ENCODE results near the gene RIMBP2.

Gene RIMBP2

DNA sequence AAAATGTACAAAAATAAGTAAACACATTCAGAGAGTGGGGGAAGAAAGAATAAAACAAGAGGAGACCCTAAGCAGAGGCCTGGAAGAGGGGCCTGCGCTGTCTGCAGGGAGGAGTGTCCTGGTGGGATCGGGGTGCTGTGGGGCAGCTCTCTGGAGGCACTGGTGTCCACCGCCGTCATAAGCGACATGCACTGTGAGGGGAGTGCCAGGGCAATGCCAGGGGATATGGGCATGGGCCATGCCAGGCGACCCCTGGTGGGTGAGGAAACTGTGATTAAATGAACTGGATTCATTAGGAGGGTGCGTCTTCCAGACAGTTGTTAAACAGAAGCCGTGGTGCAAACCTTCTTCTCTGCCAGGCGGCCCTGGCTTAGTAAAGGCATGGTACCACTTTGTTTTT is 261.8 kb downstream of the RIMBP2 start:
- no peak for DNase-seq

DNA sequence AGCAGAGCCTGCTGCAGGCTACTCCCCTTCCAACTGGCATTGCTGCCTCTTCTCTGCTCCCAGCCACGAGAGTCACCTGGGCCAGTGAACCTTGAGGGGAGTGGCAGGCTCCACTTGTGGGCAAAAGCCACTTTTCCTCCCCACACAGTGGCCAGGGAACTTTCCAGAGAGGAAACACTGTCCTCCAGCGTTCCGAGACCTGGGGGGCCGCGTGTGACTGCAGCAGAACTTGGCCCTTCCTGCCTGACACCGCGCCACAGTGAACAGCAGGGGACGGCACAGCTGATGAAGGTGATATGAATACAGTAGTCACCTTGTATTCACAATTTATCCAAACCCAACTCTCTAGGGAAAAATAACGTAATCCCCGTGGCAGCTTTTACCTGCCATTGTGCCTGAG is 263.6 kb downstream of the RIMBP2 start:
- DNase-seq: no peak

DNA sequence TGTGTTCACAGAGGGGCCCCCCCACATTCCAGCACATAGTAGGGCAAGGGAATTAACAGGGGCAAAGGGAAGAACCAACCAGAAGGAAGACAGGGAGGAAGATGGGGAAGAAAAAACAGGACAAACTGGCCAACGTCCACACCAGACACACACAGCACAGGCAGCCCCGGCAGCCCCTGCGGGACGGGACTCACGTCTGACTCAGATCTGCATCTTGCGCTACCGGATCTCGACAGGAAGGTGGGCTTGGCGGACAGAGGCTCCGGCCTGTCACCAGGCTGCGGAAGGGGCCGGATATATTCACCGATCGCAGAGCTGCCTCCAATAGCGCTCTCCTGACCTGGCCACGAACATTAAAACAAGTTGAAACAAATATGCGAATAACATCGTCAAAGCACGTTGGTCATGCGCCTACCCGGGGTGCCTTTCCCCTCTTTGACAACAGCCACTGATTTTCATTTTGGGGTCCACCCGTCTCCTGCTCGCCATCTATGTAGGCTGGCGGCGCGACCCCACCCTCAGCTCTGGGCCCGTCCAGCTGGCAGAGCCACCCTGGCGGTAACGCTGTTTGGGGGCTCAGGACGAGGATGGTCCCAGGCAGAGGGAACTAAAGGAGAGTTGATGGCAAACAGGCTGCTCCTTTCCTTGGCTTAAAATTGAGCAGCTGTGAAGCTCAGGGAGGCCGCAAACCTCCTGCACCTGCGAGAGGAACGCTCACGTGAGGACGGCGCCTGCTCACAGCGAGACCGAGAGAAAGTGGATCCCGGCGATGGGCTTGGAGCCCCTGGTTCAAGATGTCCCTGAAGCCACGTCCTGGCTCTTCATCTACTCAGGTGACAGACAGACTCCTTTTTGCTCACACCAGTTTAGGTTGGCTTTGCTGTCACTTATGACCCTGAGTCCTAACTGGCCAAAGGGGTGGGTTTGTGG is 264.8 kb downstream of the RIMBP2 start:
- no peak for DNase-seq

DNA sequence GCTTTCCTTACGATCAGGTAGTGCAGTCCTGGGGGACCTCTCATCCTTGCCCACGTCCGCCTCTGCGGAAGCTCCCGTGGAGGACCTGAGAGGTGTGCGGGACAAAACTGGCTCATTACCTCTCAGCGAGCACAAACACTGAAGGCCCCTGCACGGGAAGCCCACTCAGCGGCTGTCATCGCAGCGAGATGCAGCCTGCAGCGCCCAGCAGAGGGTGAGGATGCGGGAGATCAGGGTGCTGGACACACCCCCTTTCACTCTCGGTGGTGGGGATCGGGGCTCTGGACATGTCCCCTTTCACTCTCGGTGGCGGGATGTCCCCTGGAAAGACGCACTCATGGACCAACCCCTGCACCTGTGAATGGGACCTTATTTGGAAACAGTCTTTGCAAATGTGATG is 266.8 kb downstream of the RIMBP2 start:
- DNase-seq: no peak

DNA sequence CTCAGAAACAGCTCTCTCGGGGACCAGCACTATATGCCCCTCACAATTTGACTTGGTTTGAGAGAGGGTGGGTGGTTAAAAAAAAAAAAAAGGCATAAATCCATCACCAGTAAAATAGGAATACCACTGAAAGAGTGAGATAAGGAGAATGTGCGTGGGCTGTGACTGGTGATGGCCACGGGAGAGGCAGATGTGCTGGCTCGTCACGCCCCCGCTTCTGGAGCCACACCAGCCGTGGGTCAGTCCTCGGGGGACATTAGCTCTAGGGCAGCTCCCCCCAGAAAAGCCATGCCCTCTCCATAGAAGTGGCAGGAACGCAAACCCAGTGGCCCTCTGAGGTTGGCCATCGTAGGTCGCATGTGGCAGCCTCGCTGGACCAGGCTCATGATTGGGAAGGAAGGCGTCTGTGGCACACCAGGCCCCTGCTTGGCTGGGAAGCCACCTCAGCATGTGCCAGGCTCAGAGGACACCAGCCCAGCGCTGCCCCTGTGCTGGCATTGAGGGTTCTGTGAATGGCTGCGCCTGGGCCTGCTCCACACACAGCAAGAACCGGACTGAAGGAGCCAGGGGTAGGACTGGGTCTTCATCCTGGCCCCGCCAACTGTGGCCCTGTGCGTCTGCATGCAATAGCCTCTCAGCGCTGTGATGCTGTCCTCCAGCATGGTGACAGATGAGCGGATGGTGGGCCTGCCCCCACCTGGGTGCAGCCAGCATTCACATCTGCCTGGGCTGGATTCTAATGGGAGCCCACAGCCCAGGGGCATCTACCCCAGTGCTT is 267.9 kb downstream of the RIMBP2 start:
- no peak for DNase-seq

DNA sequence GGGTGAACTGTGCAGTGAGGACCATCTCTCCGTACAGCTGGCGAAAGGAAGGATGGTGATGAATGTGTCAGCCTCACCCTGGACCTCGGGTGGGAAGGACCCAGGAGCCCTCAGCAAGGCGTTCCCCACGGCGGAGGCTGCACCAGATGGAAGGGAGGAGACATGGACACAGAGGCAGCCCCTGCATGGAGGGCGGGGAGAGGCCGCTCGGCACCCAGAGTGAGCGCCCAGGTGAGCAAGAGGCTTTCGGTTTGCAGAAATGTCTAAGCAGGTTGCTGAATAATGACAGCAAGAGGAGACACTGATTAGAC is 268.5 kb downstream of the RIMBP2 start:
- no peak for DNase-seq

DNA sequence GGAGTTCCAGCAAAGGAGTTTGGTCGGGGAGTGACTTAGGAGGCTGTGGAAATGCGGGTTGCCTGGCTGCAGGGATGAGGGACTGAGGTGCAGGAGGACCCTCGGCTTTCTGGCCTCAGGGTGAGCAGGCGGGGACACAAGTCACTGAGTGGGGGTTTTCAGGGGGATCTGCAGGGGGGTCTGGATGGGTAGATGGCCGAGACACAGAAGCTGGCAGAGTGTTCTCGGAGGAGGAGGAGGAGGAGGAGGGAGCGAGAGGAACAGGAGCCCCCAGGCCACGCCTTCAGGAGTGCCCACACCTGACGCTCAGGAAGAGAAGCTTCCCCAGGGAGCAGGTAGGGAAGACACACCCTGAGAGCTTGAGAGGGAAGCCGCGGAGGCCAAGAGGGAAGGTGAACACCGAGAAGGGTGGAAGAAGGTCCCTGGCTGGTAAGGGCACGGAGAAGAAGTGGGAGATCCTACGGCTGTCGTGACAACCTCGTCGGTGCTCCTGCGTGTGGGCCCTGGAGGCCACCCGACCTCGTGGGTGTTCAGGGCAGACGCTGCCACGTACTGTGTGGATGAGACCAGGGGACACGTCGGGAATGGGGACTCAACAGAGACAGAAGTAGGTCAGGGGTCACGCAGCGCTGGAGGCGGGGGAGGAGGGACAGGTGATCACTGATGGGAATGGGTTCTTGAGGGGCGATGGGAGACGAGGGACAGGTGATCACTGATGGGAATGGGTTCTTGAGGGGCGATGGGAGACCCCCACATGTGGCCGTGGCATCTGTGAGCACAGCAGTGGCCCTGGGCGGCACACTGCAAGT is 269.0 kb downstream of the RIMBP2 start:
- DNase-seq: no peak

DNA sequence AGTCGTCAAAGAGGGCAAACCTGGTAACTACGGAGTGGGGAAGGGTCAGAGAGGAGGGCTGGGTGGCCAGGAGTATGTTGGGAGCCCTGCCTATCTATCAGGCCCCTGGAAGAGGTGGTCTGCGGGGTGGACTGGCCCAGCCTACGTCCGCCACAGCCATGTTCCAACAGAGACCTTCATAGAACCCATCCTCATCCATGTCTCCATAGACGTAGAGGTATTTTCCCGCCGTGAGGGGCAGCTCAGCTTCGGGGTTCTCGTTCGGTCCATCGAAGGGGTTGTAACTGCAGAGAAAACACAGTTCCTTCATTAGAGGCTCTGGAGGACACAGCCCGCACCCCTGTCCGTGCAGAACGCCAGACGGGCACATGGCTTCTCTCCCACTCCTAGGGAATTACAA is 271.1 kb downstream of the RIMBP2 start:
- no peak for DNase-seq

DNA sequence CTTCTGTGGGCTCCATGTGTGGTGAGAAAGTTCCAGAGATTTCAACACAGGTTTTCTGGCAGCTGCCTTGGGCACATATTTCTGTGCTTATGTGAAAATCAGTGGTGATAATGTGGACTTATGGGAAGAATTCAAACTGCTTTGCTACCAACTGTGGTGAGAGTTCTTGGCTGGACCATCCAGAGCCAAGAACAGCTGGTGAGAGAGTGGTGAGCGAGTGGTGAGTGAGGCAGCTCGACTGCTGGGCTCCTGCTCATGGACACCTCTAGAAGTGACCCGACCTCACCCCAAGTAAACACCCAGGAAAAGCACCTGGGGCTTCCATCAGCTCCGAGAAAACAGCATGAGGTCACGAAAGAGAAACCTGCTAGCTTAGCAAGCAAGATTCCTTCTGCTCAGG is 272.0 kb downstream of the RIMBP2 start:
- no peak for DNase-seq

DNA sequence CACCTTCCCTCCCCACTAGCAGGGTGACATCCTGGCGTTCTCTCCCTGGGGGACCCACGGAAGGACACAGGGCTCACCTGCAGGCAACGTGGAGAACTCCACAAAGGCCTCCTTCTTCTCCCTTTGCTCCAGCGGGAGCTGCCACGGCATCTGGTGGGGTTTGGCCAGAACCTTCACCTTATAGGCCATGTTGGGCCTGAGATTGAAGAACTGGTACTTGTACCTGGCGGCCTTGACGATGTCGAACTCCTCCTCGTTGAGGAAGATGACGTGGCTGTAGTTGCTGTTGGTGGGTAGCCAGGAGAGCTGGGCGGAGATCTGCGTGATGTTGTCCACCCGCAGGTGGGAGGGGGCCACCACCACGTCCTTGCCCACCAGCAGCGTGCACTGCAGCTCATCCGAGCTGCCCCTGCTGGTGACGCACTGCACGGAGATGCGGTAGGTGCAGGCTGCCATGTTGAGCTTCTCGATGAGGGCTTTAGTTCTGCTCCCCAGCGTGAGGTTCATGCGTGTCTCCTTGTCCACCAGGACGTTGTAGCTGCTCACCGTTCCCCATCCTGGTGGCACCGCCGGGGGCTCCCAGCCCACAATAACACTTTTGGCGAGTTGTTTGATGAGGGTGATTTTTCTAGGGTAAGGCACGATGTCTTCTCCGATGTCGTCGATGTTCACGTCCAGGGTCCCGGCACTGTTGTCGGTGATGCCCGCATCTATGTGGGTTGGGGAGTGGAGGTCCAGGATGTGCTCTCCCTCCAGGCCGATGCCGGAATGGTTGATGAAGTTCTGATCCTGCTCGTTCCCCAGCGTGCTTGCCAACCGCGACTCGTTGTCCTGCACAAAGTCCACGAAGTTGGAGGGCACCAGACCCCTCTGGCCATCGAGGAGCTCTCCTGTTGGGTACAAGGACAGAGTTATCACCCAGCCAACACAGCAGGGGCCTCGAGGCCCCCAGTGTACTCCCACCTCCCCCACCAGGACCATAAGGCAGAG is 274.0 kb downstream of the RIMBP2 start:
- no peak for DNase-seq

DNA sequence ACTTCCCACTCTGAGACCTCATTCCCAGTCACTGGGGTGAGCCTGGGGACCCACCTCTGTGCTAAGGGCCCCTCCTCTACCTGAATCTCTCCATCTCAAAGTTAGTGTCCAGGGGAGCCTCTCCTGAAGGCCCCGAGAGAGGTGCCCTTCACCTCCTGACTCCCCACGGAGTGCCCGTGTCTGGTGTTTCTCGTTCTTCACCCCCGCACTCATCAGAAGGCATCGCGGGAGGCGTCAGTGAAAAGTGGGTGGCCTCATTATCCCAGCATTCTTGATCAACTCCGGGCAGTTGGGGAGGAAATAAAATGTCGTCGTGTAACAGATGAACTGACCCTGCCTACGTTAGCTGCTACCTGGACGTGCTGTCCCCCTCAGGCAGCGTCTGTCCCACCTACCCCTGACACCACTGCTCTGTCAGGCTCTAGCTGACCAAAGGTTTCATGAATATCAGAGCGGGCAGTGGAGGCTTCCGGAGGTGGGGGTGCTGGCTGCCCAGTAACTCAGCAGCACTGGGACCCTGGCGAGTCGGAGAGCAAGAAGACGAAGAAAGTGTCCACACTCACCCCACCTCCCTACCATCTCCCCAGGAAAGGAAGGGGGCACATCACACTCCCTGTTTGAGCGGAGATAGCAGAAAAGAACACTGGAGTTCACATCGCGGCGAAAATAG is 275.6 kb downstream of the RIMBP2 start:
- no peak for DNase-seq

DNA sequence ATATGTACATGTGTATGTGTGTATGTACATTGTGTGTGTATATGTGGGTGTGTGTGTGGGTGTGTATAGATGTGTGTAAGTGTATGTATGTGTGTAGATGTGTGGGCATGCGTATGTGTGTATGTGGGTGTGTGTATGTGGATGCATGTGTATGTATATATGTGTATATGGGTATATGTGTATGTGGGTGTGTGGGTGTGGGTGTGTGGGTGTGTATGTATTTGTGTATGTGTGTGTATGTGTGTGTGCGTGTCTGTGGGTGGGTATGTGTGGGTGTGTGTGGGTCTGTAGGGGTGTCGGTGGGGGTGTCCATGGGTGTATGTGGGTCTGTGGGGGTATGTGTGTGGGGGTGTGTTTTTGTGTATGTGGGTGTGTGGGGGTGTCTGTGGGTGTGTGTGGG is 276.8 kb downstream of the RIMBP2 start:
- no peak for DNase-seq

DNA sequence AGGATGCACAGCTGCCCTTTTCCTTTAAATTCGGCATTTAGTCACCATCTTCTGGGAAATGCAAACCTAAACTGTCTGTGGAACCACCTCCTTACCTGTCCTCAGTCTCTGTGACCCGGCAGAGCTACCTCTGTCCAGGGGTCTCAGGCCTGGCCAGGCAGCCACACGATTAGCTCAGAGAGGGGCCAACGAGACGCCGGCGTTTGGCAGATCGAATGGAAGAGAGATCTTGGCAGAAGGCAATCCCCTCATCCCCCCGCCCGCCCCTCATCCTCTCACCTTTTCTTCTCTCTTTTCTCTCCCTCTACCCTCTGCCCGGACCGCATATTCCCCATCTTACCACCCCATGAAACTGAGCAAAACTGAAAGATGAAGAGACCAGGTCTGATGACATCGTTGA is 277.4 kb downstream of the RIMBP2 start:
- DNase-seq: no peak

DNA sequence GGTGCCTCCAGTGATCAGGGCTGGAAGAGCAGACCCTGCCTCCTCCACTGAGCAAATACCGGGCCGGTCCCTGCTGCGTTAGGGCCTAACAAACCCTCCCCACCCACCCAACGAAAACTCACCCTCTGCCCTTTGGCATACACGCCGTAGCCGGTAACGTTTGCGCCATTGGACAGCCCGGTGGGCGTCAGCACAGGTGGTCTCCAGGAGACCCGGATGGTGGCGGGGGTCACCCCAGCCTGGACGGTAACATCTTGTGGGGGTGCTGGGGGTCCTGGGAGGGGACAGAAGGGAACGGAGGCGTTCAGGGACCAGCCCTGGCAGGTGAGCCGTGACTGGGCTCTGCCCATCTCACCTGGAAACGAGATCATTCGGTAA is 277.9 kb downstream of the RIMBP2 start:
- DNase-seq: no peak

DNA sequence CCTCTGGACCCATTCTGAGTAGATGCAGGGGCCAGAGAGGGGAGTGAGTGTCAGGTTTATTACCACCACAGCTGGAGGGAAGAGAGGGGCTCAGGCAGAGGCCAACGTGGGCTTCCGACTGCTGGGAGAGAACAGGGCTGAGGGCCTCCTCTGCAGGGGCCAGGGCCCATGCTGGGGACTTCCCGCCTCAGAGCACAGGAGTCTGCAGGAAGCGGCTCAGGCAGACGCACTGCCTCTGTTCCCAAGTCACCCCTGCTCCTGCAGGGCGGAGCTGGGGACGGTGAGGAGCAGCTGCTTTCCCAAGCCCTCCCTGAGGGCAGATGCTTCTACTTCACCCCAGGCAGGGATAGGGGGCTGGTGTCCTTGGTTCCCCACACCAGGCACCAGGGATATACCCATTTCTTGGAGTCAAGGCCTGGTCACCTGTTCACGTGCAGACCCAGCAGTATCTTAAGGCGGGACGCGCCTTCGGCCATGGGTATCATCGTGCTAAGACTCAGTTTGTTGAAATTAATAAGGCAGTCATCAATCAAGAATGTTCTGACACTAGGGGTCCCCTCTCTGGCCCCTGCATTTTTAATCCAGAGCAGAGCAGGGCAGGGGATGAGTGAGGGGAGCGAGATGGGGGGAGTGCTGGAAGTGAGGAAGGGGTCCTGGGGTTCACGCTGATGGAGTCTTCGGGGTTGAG is 278.4 kb downstream of the RIMBP2 start:
- DNase-seq: no peak

DNA sequence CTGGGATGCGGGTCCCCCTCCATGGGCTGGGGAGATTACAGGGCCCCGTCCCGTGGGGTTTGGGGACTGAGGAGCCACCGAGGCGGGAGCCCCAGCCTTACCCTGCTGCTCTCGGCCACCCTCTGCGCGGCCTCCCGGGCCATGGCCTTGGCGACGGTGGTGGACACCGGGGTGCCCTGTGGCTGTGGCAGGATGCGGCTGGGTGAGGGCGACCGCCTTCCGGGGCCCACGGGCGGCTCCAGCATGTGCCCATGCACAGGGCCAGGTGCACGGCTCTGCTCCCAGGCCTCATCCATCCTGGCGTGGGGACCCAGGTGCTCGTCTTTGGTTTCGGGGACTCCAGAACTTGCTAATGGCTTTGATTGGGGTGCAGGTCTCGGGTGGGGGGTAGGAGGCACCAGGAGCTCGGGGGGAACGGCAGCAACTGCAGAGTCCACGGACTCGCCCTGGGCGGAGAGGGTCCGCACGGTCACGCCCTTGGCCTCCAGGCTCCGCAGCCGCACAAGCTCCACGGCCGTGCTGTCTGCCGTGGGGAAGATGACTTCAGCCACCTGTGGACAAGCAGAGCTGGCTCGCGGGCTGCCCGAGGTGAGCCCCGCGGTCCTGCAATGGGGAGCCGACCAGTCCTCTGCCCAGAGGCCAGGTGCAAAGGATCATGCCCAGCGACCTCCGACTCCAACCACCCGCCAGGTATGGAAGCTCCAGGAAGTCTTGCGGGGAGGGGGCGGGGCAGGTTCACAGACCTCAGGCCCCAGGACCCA is 279.2 kb downstream of the RIMBP2 start:
- DNase-seq: no peak

DNA sequence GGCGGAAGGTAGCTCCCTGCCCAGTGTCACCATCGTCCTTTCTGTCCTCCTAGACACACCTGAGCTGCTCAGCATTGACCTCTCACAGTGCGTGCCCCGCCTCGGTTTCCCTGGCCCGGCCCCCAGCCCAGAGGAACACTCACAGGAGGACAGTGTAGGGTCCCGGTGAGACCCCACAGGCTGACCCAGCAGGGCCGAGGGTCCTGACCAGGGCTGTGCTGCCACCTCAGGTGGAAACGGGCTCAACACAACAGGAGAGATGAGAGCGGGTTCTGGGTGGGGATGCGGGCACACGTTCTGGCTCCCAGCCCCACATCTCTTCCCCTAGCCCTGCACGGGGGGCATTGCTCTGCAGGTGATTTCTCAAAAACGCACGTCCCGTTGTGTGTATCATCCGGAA is 280.3 kb downstream of the RIMBP2 start:
- no peak for DNase-seq

DNA sequence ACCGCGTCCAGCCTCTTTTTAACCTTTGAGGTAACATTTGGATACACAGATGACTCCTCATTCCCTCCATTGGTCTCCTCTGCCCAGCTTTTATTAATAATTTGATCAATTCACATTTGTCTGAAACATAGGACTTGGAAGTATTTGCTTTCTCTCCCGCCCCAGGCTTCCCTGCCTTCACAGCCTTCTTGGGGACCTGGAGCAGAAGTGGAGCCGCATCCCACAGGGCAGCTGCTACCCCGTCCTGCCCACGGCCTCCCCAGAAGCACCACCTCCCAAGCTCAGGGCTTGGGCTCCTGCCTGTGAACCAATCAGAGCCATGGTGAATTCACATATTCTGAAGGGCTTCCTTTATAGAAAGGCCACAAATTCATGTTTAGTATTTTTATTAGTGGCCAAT is 280.8 kb downstream of the RIMBP2 start:
- no peak for DNase-seq

DNA sequence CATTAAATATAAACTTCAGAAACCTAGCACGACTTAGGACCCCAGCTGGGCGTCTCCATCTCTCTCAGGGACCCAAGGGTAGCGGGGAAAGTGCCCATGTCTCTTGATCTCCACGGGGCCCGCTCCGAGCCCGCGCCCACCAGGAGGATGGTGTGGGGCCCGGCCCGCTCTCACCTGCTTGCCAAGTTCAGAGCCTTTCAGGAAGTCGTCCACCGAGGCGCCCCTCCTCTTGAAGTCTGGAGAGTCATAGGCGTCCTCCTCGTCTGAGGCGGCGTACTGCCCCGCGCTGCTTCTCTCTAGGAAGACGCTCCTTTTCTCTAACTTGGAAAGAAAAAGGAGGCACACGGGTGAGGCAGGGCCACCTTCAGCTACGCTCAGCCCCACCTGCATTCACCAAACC is 281.5 kb downstream of the RIMBP2 start:
- no peak for DNase-seq

DNA sequence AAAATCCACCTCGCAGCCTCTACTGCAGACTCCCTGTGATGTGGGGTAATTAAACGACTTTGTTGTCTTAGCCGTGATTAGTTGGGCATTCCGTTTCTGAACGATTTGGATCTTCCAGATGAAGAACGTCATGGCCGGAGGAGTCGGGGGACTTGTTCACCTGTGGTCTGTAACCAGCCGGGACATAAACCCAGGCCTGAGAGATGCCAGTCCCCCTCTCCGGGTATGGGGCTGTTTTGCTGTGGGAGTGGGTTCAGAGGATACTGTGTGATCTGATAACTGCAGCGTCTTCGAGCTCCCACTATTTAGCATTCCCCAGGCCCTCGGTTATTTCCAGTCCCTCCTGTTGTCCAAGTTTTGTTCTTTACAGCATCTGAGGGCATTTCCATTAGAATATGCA is 282.3 kb downstream of the RIMBP2 start:
- DNase-seq: no peak
